Esophagus muscularis mucosa (tissue), 3 donors: ENCODE results near the gene ANKS1A.

Experiments
- CTCF ChIP-seq, 3 experiments: fragments of 200-600 bp in 2 of 3; fragments of 450-650 bp in 1 of 3; sonication (generic) in 2 of 3; IDR thresholded peaks; one replicate each; pipeline ENCODE4 v1.5.1; 2017 to 2019; ENCODE audit warnings: antibody characterized with exemption in 3 of 3, mild to moderate bottlenecking in 2 of 3, moderate library complexity in 1 of 3
- POLR2A ChIP-seq: fragments of 450-650 bp; IDR thresholded peaks from one replicate; pipeline ENCODE4 v1.6.1; 2017; ENCODE audit warnings: antibody characterized with exemption, moderate library complexity, mild to moderate bottlenecking, low read depth

DNA sequence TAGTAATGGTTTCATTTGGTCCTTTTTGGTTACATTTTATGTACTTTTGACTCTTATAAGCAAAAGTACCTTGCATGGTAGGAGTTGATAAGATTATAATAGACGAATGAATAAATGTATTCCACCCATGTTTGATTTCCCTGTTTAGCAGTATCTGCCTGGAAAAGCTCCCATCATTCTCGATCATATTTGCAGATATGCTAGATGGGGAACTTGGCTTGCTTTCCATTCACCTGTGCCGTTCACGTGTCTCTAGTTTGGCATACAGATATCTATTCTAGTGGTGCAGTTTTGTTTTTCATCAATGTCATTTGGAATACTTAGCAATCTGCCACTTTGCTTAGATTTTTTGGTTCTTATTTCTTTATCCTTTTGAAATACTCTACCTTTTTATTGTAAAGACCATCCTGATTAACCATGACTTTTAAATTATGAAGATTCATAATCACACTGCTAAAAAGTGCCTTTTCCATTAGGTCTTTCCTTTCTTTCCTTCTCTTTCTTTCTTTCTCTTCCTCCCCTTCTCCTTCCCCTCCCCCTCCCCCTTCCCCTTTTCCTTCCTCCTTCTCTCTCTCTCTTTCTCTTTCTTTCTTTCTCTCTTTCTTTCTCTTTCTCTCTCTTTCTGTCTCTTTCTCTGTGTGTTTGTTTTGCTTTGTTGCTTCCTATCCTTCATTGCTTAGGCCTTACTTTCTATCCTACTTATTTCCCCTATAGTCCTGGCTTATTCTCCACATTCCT is 40.4 kb downstream of the ANKS1A start:
- TF ChIP-seq POLR2A (no peak), CTCF (IDR thresholded peaks at IDR 0.05) (no peak)
